Naive B cell (primary cell): Measurements from ENCODE around the gene CHST11. TPM values are rescaled to one million over a fixed set of nuclear protein-coding genes. Genes with fewer than 3 reads are reported as not detected.
"Not testable (repeated sequence)": the region's sequence is repeated elsewhere in the genome, so short reads cannot be mapped to it uniquely, and the experiment has no call there.

Source experiments
- ATAC-seq, 2 donors: fragments of 150-1000 bp; cut with Tn5 transposase; 2 replicates each; pipeline ENCODE4 v1.10.0; 2021; ENCODE audit warnings: low read depth in 2 of 2, mild to moderate bottlenecking in 2 of 2, moderate library complexity in 2 of 2
- DNase-seq: peaks from one replicate; pipeline ENCODE4 v3.0.0; 2022
- H3K27ac Mint-ChIP-seq, 6 donors: one replicate each; pipeline ENCODE4 v1.8.0; 2020 to 2022; ENCODE audit warnings: mild to moderate bottlenecking in 6 of 6, mixed read lengths in 6 of 6, moderate library complexity in 5 of 6, inconsistent platforms in 2 of 6
- H3K27me3 Mint-ChIP-seq, 3 donors: one replicate each; pipeline ENCODE4 v1.8.0; 2021 to 2022; ENCODE audit warnings: mixed read lengths in 3 of 3, mild to moderate bottlenecking in 1 of 3
- H3K36me3 Mint-ChIP-seq, 2 donors: one replicate each; pipeline ENCODE4 v1.8.0; 2020 to 2022; ENCODE audit warnings: mixed read lengths in 2 of 2, inconsistent platforms in 1 of 2, mild to moderate bottlenecking in 1 of 2
- H3K4me1 Mint-ChIP-seq, 3 donors: one replicate each; pipeline ENCODE4 v1.8.0; 2020 to 2022; ENCODE audit warnings: mixed read lengths in 3 of 3, inconsistent platforms in 1 of 3, mild to moderate bottlenecking in 1 of 3, moderate library complexity in 1 of 3
- H3K4me3 Mint-ChIP-seq, 8 donors: one replicate each; pipeline ENCODE4 v1.8.0; 2020 to 2022; ENCODE audit warnings: mild to moderate bottlenecking in 8 of 8, mixed read lengths in 8 of 8, moderate library complexity in 8 of 8, inconsistent platforms in 2 of 8
- H3K9me3 Mint-ChIP-seq, 7 donors: one replicate each; pipeline ENCODE4 v1.8.0; 2020 to 2022; ENCODE audit warnings: mixed read lengths in 7 of 7, mild to moderate bottlenecking in 5 of 7, inconsistent platforms in 2 of 7, moderate library complexity in 1 of 7
- polyA plus RNA-seq, 6 donors: library from polyadenylated mRNA; unstranded; fragments of 300-500 nt; fragmentation: Illumina TruSeq; gene quantifications; one replicate each; pipeline ENCODE4 v1.2.3, GENCODE V29; 2021; ENCODE audit warnings: low read depth in 6 of 6

CHST11 gene
- polyA plus RNA-seq, 6 donors from 2014 or later = 39.8 to 63.6 (median 58.6) TPM

GRCh38 chr12:104555648-104556047 lies 98.9 kb downstream of the CHST11 start:
- ATAC-seq (no peak), DNase-seq (no peak)
- peaks cover 13 to 20% of the 10 kb centered on the region in 2 donors for H3K36me3 Mint-ChIP-seq
- no peaks in the 10 kb centered on the region for H3K27me3 Mint-ChIP-seq
- no peak overlapping the region for H3K4me3 Mint-ChIP-seq
- H3K4me1 Mint-ChIP-seq = peaks cover 60 to 81% (median 81%) of the 10 kb centered on the region in 3 donors
- H3K27ac Mint-ChIP-seq = peak overlapping the region in 3 of 6 donors; percentile 33 to 85 (median 84)
- H3K9me3 Mint-ChIP-seq = peaks cover 3 to 12% (median 6%) of the 10 kb centered on the region in 7 donors

- DNase-seq (no peak), ATAC-seq (no peak)
- peaks cover 45 to 70% (median 70%) of the 10 kb centered on the region in 3 donors for H3K4me1 Mint-ChIP-seq
- H3K4me3 Mint-ChIP-seq = peak overlapping the region in 1 of 8 donors; percentile 41
- H3K9me3 Mint-ChIP-seq = peaks cover 3 to 12% (median 6%) of the 10 kb centered on the region in 7 donors
- peaks cover 11 to 17% of the 10 kb centered on the region in 2 donors for H3K36me3 Mint-ChIP-seq
- H3K27me3 Mint-ChIP-seq = no peaks in the 10 kb centered on the region
- peak overlapping the region in 5 of 6 donors; percentile 18 to 91 (median 64) for H3K27ac Mint-ChIP-seq
Observed at GRCh38 chr12:104557488-104558195, 100.9 kb downstream of the CHST11 start.

- H3K9me3 Mint-ChIP-seq = peaks cover 3 to 12% (median 5%) of the 10 kb centered on the region in 7 donors
- no peaks in the 10 kb centered on the region for H3K27me3 Mint-ChIP-seq
- H3K4me3 Mint-ChIP-seq = peak overlapping the region in 1 of 8 donors; percentile 15
- no peak for DNase-seq
- H3K27ac Mint-ChIP-seq = peak overlapping the region in 2 of 6 donors; percentile 5 to 91
- peaks cover 9 to 13% of the 10 kb centered on the region in 2 donors for H3K36me3 Mint-ChIP-seq
- peaks cover 31 to 64% (median 58%) of the 10 kb centered on the region in 3 donors for H3K4me1 Mint-ChIP-seq
- no peak for ATAC-seq
Observed at GRCh38 chr12:104560881-104561280, 104.1 kb downstream of the CHST11 start.

GRCh38 chr12:104562763-104563162 lies 106.0 kb downstream of the CHST11 start:
- peaks cover 9 to 19% of the 10 kb centered on the region in 2 donors for H3K36me3 Mint-ChIP-seq
- peak overlapping the region in 2 of 6 donors; percentile 62 to 84 for H3K27ac Mint-ChIP-seq
- DNase-seq (no peak), ATAC-seq (no peak)
- peaks cover 32 to 68% (median 54%) of the 10 kb centered on the region in 3 donors for H3K4me1 Mint-ChIP-seq
- H3K27me3 Mint-ChIP-seq = no peaks in the 10 kb centered on the region
- H3K9me3 Mint-ChIP-seq = peaks cover 3 to 12% (median 6%) of the 10 kb centered on the region in 7 donors
- no peak overlapping the region for H3K4me3 Mint-ChIP-seq

- not testable (repeated sequence) for ATAC-seq, H3K27me3 Mint-ChIP-seq, DNase-seq
- peaks cover 9 to 19% of the 10 kb centered on the region in 2 donors for H3K36me3 Mint-ChIP-seq
- H3K27ac Mint-ChIP-seq = peak overlapping the region; percentile 24 to 84 (median 58)
- H3K9me3 Mint-ChIP-seq = peaks cover 3 to 12% (median 6%) of the 10 kb centered on the region in 7 donors
- peaks cover 44 to 78% (median 66%) of the 10 kb centered on the region in 3 donors for H3K4me1 Mint-ChIP-seq
- H3K4me3 Mint-ChIP-seq = peak overlapping the region in 1 of 8 donors; percentile 35
Observed at GRCh38 chr12:104564662-104565061, 107.9 kb downstream of the CHST11 start.

- H3K36me3 Mint-ChIP-seq = peaks cover 9 to 19% of the 10 kb centered on the region in 2 donors
- peak overlapping the region in 5 of 6 donors; percentile 49 to 95 (median 78) for H3K27ac Mint-ChIP-seq
- H3K9me3 Mint-ChIP-seq = peaks cover 3 to 12% (median 6%) of the 10 kb centered on the region in 7 donors
- peaks cover 46 to 80% (median 66%) of the 10 kb centered on the region in 3 donors for H3K4me1 Mint-ChIP-seq
- DNase-seq = no peak
- no peak overlapping the region for H3K4me3 Mint-ChIP-seq
- H3K27me3 Mint-ChIP-seq = no peaks in the 10 kb centered on the region
- no peak for ATAC-seq
Observed at GRCh38 chr12:104565606-104566243, 109.0 kb downstream of the CHST11 start.

GRCh38 chr12:104566244-104566993 lies 109.7 kb downstream of the CHST11 start:
- Mint-ChIP-seq H3K9me3 (peaks cover 3 to 12% (median 6%) of the 10 kb centered on the region in 7 donors), H3K27ac (peak overlapping the region; percentile 41 to 99 (median 76))

GRCh38 chr12:104567832-104568486 lies 111.2 kb downstream of the CHST11 start:
- H3K9me3 Mint-ChIP-seq = peaks cover 3 to 12% (median 6%) of the 10 kb centered on the region in 7 donors
- DNase-seq = no peak
- peaks cover 58 to 88% (median 78%) of the 10 kb centered on the region in 3 donors for H3K4me1 Mint-ChIP-seq
- peak overlapping the region; percentile 81 to 100 (median 96) for H3K27ac Mint-ChIP-seq
- peak overlapping the region in 2 of 8 donors; percentile 8 to 20 for H3K4me3 Mint-ChIP-seq
- H3K27me3 Mint-ChIP-seq = no peaks in the 10 kb centered on the region
- H3K36me3 Mint-ChIP-seq = peaks cover 9 to 19% of the 10 kb centered on the region in 2 donors
- ATAC-seq = no peak

More at GRCh38 chr12:104566244-104566993, 109.7 kb downstream of the CHST11 start:
- Mint-ChIP-seq H3K27me3 (no peaks in the 10 kb centered on the region), H3K4me3 (no peak overlapping the region), H3K4me1 (peaks cover 49 to 82% (median 67%) of the 10 kb centered on the region in 3 donors), H3K36me3 (peaks cover 9 to 19% of the 10 kb centered on the region in 2 donors)
- DNase-seq (no peak), ATAC-seq (no peak)

GRCh38 chr12:104568487-104568868 lies 111.7 kb downstream of the CHST11 start:
- peaks cover 3 to 10% (median 6%) of the 10 kb centered on the region in 7 donors for H3K9me3 Mint-ChIP-seq
- no peaks in the 10 kb centered on the region for H3K27me3 Mint-ChIP-seq
- H3K4me3 Mint-ChIP-seq = peak overlapping the region in 2 of 8 donors; percentile 23 to 47
- DNase-seq (no peak), ATAC-seq (no peak)
- H3K36me3 Mint-ChIP-seq = peaks cover 6 to 17% of the 10 kb centered on the region in 2 donors
- peak overlapping the region; percentile 28 to 100 (median 96) for H3K27ac Mint-ChIP-seq
- H3K4me1 Mint-ChIP-seq = peaks cover 55 to 85% (median 75%) of the 10 kb centered on the region in 3 donors

GRCh38 chr12:104568935-104569334 lies 112.2 kb downstream of the CHST11 start:
- peaks cover 51 to 80% (median 75%) of the 10 kb centered on the region in 3 donors for H3K4me1 Mint-ChIP-seq

GRCh38 chr12:104569346-104570173 lies 112.8 kb downstream of the CHST11 start:
- Mint-ChIP-seq H3K4me3 (peak overlapping the region; percentile 50 to 88 (median 82)), H3K27ac (peak overlapping the region; percentile 93 to 100 (median 96)), H3K36me3 (peaks cover 0 to 9% of the 10 kb centered on the region in 2 donors), H3K27me3 (no peaks in the 10 kb centered on the region), H3K9me3 (peaks cover 0 to 5% (median 2%) of the 10 kb centered on the region in 7 donors), H3K4me1 (peaks cover 51 to 74% (median 72%) of the 10 kb centered on the region in 3 donors)
- ATAC-seq (peak; percentile 77 to 80), DNase-seq (peak; percentile 88)

More at GRCh38 chr12:104568935-104569334, 112.2 kb downstream of the CHST11 start:
- H3K27ac Mint-ChIP-seq = peak overlapping the region; percentile 93 to 100 (median 96)
- H3K4me3 Mint-ChIP-seq = peak overlapping the region in 3 of 8 donors; percentile 73 to 85 (median 85)
- H3K36me3 Mint-ChIP-seq = peaks cover 1 to 13% of the 10 kb centered on the region in 2 donors
- ATAC-seq (no peak), DNase-seq (no peak)
- peaks cover 0 to 8% (median 6%) of the 10 kb centered on the region in 7 donors for H3K9me3 Mint-ChIP-seq
- H3K27me3 Mint-ChIP-seq = no peaks in the 10 kb centered on the region
